GM18867 (cell line): ENCODE data around the gene MAGEL2.

Experiments used
- ATAC-seq: cut with Tn5 transposase; IDR thresholded peaks from one replicate; pipeline ENCODE4 v1.9.1; 2021; ENCODE audit warnings: mild to moderate bottlenecking, moderate library complexity; ENCODE audit not compliant: unreplicated experiment

The MAGEL2 gene

GRCh38 chr15:23647421-23648370 is at the start of gene MAGEL2:
MAGEL2 (minus strand) TSS chr15:23647867; CDS start chr15:23647742, 125 bp downstream.
- no peak for ATAC-seq

- ATAC-seq = no peak
These were observed 47.6 kb upstream of the MAGEL2 start for GRCh38 chr15:23695282-23695681.

GRCh38 chr15:23694592-23694991 is 46.9 kb upstream of the MAGEL2 start:
- no peak for ATAC-seq

GRCh38 chr15:23690450-23690852 is 42.8 kb upstream of the MAGEL2 start:
- ATAC-seq = no peak

GRCh38 chr15:23690015-23690414 is 42.3 kb upstream of the MAGEL2 start:
- ATAC-seq = no peak

- no peak for ATAC-seq
These were observed 39.4 kb upstream of the MAGEL2 start, which contains the start of gene NDN for GRCh38 chr15:23687143-23687470. NDN (minus strand) TSS chr15:23687305; CDS start chr15:23687217, 88 bp downstream.

GRCh38 chr15:23686466-23687142 is 38.9 kb upstream of the MAGEL2 start:
- no peak for ATAC-seq

- ATAC-seq = no peak
These were observed 23.8 kb upstream of the MAGEL2 start for GRCh38 chr15:23671481-23671880.

- no peak for ATAC-seq
These were observed 23.3 kb upstream of the MAGEL2 start for GRCh38 chr15:23670970-23671369.

- ATAC-seq = no peak
These were observed 15.6 kb upstream of the MAGEL2 start for GRCh38 chr15:23663232-23663631.

GRCh38 chr15:23648920-23649515 is 1.4 kb upstream of the MAGEL2 start:
- no peak for ATAC-seq

GRCh38 chr15:23647001-23647295 is 719 bp downstream of the MAGEL2 start:
- no peak for ATAC-seq

- no peak for ATAC-seq
These were observed 1.3 kb downstream of the MAGEL2 start for GRCh38 chr15:23646165-23647000.

GRCh38 chr15:23645371-23646164 is 2.1 kb downstream of the MAGEL2 start:
- ATAC-seq = no peak

GRCh38 chr15:23644829-23645228 is 2.8 kb downstream of the MAGEL2 start:
- no peak for ATAC-seq

- ATAC-seq = peak; percentile 66
These were observed 5.1 kb downstream of the MAGEL2 start for GRCh38 chr15:23642413-23643044.

- ATAC-seq = no peak
These were observed 13.5 kb downstream of the MAGEL2 start for GRCh38 chr15:23634181-23634580.

GRCh38 chr15:23629234-23629805 is 18.3 kb downstream of the MAGEL2 start:
- ATAC-seq = no peak

- no peak for ATAC-seq
These were observed 18.9 kb downstream of the MAGEL2 start for GRCh38 chr15:23628612-23629233.
